OCI-LY1 (cell line): ENCODE measurements around the gene NTPCR.
"Not testable (repeated sequence)": the region's sequence is repeated elsewhere in the genome, so short reads cannot be mapped to it uniquely, and the experiment has no call there.

Experiments
- CTCF ChIP-seq: fragments of 200-600 bp; sonication (generic), shearing (Covaris generic); IDR thresholded peaks from 2 replicates; pipeline ENCODE4 v1.5.1; 2017; ENCODE audit warnings: mild to moderate bottlenecking, antibody characterized with exemption, low read length, moderate library complexity, mixed read lengths
- EZH2 ChIP-seq: fragments of 200-600 bp; sonication (generic), shearing (Covaris generic); IDR thresholded peaks from 2 replicates; pipeline ENCODE4 v1.8.0; 2017; ENCODE audit warnings: borderline replicate concordance, mixed run types, mild to moderate bottlenecking, antibody characterized with exemption, low read length, moderate library complexity, mixed read lengths

GRCh38 chr1:232914271-232914670 lies 36.1 kb upstream of the NTPCR start:
- not testable (repeated sequence) for TF ChIP-seq CTCF, EZH2
